GM19324 (cell line): ENCODE data around the gene SNX6.
"Not testable (repeated sequence)": the region's sequence is repeated elsewhere in the genome, so short reads cannot be mapped to it uniquely, and the experiment has no call there.

Experiments
- ATAC-seq: cut with Tn5 transposase; IDR thresholded peaks from one replicate; pipeline ENCODE4 v1.9.1; 2021; ENCODE audit warnings: mild to moderate bottlenecking, moderate library complexity; ENCODE audit not compliant: unreplicated experiment, low FRiP score

Gene SNX6

GRCh38 chr14:34571771-34572170 lies 58.2 kb downstream of the SNX6 start:
- no peak for ATAC-seq

DNA sequence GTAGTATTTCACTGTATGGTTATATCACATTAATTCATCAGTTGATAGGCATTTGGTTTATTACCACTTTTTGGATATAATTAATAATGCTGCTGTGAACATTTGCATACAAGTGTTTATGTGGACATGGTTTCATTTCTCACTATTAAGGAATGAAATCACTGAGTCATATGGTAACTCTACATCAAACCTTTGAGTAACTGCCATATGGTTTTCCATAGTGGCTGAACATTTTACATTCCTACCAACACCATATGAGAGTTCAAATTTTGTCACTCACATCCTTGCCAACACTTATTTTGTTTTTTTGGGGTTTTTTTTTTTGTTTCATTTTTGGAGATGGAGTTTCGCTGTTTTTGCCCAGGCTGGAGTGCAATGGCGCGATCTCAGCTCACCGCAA lies 60.2 kb downstream of the SNX6 start:
- no peak for ATAC-seq

- no peak for ATAC-seq
Measured at GRCh38 chr14:34568803-34569202, 61.1 kb downstream of the SNX6 start.

DNA sequence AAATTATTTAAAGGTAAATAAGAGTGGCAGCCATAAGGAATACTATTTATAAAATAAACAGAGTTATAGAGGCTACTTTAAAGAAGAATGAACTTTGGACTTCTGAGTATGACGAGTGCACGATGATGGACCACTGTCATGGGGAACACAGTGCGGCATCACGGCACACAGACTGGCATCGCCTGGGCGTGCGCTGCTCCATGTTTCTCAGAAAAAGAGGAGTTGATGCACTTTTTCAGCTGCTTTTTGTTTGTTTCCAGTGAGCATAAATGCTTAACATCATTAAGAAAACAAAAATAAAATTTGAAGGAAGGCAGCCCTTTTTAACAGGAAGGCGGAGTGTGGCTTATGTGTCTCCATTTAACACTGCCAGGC lies 67.2 kb downstream of the SNX6 start:
- ATAC-seq = no peak

DNA sequence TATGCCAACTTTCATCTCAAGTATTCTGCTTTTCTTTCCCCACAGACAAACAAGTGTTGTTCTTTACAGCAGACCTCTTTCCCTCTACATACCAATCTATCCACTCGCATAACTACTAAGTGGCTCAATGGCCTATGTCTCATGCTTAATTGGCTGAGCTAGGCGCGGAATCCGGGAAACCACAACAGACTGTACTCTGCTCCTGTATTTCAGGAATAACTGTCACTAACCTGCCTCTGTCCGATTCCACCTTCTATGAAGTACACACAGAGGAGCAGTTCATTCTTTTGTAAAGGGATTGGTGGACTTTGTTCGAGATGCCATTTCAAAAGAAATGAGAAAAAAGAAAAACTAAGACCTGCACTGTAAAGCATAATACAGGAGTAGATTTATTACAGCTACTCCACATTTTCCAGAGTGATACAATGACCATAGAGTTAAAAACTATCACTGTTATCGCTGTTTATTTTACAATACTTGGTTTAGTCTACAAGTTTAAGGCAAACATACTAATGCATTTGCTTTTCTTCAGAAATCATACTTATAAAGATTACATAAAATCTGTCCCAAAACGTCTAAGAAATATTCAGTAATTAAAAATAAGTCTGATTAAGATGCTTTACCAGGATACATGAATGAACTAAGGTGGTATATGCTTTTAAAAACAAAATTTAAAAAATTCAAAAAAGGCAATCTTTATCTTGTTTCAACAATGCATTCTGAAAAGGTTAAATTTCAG lies 67.7 kb downstream of the SNX6 start:
- not testable (repeated sequence) for ATAC-seq

DNA sequence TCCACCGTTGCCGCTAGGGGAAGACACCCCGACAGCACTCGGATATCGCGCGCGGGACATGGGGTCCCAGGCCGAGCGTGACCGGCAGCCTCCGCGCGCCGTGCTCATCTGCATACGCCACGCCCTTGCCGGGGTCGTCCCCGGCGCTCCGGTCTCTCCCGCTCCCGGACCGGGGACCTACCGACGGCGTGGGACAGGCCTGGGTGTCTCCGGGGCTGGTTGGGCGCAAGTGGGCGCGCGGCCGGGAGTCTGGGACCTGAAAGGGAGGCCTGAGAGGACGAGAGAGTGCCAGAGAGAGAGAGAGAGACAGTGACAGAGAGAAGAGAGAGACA lies 73.5 kb downstream of the SNX6 start:
- peak; percentile 72 for ATAC-seq

DNA sequence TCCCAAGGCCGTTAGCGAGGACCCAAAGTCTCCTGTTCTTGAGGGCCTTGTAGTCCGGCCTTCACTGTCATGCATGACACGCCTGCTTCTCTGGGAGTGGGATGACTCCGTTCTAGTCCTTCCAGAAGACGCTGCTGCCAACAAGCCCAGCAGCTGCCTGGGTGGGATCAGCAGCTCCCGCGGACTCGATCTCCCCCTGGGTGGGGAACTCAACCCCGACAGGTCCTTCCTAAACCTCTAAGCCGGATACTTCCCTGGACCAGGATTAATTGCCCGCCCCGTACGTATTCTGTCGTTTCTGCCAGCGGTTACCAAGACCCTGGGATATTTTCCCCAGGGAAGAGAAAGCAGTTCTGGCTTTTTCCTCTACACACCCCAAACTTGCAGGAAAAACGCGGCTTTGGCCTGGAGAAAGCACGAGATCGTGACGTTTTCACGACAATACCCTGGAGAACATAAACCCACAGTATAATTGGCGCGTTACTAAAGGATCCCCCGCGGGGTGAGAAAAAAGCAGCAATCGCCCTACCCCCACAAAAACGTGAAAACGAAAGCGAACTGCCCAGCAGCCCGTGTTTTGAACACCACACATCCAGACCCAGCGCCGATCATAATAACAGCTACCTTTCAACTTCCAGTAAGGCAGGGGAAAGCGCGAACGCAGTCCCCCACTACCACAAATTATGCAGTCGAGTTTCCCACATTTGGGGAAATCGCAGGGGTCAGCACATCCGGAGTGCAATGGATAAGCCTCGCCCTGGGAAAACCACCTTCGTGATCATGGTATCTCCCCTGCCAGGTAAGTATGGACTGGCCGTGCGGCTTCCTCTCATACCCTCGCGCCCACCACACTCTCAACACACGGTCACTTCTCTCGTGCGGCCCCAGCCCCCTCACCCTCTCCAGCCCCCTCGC lies 74.1 kb downstream of the SNX6 start:
- ATAC-seq = peak; percentile 71

DNA sequence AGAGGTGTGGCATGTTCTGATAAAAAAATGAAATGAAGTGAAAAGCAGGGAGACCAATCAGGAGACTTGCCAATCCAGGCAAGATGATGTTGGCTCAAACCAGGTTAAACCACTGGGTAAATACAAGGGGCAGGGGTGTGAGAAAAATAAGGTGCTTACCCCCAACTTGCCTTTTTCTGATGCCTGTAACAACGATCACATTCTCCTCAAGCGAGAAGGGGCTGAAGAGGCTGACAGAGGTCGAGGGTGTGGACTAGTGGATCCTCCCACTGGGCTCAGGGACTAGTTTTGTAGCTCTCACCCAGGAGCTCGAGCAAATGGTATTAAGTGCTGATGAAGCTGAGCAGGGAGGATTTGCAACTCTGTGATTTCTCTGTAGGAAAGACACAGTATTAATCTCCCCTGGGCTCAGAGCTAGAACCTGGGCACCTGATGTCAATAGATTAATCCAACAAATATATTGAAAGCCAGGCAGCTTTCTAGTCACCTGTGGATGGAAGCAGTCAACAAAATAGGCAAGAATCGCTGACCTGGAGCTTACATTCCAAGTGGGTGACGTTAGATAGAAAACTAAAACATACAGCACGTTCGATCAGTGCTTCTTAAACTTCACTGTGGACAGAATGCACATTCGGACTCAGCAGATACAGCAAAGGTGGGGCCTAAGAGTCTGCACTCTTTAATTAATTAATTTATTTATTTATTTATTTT lies 75.3 kb downstream of the SNX6 start:
- ATAC-seq = no peak

DNA sequence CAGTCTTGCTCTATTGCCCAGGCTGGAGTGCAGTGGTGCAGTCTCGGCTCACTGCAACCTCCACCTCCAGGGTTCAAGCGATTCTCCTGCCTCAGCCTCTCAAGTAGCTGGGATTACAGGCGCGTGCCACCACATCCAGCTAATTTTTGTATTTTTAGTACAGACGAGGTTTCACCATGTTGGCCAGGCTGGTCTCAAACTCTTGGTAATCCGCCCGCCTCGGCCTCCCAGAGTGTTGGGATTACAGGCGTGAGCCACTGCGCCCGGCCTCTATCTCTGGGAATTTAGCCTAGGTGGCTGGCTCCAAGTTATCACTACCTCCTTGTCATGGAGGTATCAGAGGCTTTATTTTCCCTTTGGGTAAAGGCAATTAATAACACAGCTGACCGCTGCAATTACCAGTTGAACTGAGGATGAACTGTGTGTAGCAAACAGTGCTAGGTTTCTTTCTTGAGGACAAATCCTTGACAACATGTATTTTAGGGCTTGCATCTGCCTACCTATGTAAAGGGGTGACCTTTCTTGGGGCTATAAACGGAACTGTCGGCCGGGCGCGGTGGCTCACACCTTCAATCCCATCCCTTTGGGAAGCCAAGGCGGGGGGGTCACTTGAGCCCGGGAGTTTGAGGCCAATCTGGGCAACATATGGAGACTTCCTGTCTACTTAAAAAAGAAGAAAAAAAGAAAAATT lies 80.5 kb downstream of the SNX6 start:
- not testable (repeated sequence) for ATAC-seq

GRCh38 chr14:34548472-34548981 lies 81.4 kb downstream of the SNX6 start:
- no peak for ATAC-seq

- peak; percentile 38 for ATAC-seq
Measured at GRCh38 chr14:34547136-34547520, 82.8 kb downstream of the SNX6 start.

GRCh38 chr14:34546272-34547135 lies 83.4 kb downstream of the SNX6 start:
- peak; percentile 67 for ATAC-seq

DNA sequence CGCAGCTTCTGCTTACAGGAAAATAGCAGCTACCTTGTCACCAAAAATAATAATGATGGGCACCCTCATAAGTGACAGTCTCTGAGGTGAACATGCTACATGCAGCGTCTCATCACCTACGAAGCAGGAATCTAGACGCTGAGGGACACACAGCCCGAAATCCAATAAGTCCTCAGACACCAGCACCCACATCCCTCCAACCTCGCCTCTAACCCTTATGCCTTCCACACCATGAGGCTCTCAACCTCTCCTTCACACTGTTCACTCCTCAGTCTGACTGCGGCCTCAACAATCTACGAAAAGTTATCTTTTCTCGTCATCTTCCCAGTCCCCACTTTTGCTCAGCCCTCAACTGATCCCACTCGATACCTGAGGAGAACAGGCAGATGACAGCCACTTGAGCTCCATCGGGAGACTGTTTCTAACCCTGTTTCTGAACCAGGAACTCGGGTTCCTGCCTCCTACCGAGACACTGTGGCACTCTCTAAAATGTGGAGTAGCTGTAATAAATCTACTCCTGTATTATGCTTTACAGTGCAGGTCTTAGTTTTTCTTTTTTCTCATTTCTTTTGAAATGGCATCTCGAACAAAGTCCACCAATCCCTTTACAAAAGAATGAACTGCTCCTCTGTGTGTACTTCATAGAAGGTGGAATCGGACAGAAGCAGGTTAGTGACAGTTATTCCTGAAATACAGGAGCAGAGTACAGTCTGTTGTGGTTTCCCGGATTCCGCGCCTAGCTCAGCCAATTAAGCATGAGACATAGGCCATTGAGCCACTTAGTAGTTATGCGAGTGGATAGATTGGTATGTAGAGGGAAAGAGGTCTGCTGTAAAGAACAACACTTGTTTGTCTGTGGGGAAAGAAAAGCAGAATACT lies 89.5 kb downstream of the SNX6 start:
- not testable (repeated sequence) for ATAC-seq

DNA sequence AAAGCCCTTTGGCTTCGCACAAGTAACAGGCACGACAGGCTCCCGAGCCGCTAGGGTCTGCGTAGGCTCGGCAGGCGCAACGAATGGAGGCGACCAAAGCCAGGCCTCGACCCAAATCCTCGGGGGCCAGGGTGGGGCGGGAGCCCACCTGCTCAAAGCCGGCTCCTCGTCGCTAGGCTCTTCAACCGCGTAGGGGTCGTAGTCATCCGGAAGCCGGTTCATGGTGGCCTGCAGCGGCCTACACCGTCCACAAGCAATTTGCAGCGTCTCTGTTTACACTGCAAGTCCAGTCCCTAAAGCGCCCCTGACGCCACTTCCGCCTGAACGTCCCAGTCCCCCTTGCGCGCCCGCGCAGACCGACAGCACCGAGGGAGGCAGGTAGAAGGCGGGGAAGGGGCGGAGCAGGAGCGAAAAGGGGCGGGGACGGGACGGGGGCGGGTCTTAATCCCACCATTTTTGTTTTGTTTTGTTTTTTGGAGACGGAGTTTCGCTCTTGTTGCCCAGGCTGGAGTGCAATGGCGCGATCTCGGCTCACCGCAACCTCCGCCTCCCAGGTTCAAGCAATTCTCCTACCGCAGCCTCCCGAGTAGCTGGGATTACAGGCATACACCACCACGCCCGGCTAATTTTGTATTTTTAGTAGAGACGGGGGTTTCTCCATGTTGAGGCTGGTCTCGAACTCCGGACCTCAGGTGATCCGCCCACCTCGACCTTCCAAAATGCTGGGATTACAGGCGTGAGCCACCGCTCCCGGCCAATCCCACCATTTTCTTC lies 90.4 kb downstream of the SNX6 start, which contains the start of gene EAPP:
TSS of gene EAPP (minus strand) at position 295 of the 774 bp plus-strand sequence. CDS start at position 222, 73 bp downstream.
- ATAC-seq = peak; percentile 99

- no peak for ATAC-seq
Measured at GRCh38 chr14:34538871-34539406, 91.0 kb downstream of the SNX6 start.

DNA sequence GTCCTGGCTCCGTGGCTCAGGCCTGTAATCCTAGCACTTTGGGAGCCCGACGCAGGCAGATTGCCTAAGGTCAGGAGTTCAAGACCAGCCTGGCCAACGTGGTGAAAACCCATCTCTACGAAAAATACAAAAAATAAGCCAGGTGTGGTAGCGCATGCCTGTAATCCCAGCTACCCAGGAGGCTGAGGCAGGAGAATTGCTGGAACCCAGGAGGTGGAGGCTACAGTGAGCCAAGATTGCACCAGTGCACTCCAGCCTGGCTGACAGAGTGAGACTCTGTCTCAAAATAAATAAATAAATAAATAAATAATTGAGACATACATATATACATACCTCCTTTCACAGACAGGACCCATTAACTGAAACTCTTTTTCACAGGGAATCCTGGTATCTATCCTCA lies 91.9 kb downstream of the SNX6 start:
- ATAC-seq = not testable (repeated sequence)

GRCh38 chr14:34537677-34538009 lies 92.3 kb downstream of the SNX6 start:
- ATAC-seq = no peak
